H54 (cell line): ENCODE results near the gene DPH2.

ENCODE experiments used
- DNase-seq: peaks from one replicate; pipeline ENCODE4 v3.0.0; 2011; ENCODE audit warnings: low spot score, mixed read lengths; ENCODE audit not compliant: insufficient read length
- FAIRE-seq: peaks from 3 replicates; lab custom pipeline; 2011; peaks lifted over from hg19 to GRCh38; lab: Jason Lieb, UNC
- POLR2A ChIP-seq: IDR thresholded peaks from 2 replicates; pipeline ENCODE4 v1.6.1; 2011; ENCODE audit warnings: low read depth, mild to moderate bottlenecking, low read length

Gene DPH2, protein sequence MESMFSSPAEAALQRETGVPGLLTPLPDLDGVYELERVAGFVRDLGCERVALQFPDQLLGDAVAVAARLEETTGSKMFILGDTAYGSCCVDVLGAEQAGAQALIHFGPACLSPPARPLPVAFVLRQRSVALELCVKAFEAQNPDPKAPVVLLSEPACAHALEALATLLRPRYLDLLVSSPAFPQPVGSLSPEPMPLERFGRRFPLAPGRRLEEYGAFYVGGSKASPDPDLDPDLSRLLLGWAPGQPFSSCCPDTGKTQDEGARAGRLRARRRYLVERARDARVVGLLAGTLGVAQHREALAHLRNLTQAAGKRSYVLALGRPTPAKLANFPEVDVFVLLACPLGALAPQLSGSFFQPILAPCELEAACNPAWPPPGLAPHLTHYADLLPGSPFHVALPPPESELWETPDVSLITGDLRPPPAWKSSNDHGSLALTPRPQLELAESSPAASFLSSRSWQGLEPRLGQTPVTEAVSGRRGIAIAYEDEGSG

DNA sequence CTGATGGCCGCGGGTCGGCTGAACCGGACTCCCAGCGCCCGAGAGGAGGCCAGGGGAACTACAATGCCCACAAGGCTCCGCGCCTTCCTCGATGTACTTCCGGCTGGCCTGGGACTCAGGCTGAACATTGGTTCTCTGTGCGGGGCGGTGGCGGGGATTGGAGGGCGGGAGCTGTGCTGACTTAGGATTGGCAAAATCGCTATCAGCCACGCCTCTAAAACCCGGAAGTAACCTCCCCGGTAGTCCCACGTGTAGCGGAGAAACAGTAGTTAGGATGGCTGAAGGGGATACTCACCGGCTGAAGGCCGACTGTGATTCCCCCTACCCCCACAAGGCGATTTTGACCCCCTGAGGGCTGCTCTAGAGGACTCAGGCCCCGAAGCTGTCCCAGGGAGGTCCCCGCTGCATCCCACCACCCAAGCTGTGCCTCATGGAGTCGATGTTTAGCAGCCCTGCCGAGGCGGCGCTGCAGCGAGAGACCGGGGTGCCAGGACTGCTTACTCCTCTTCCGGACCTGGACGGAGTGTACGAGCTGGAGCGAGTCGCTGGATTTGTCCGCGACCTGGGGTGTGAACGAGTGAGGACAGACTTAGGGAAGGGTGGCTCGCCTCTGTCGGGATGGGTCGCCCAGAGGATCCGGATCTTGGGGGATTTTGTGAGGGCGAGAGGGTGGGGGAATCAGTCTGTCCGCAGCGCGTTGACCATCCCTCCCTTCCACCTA is at the start of gene DPH2:
Gene DPH2 (plus strand): TSS at position 265 of the 721 bp plus-strand sequence. CDS start 166 bp downstream, at position 431.
- peak; percentile 66 for FAIRE-seq
- TF ChIP-seq POLR2A: no peak
- peak; percentile 99 for DNase-seq

DNA sequence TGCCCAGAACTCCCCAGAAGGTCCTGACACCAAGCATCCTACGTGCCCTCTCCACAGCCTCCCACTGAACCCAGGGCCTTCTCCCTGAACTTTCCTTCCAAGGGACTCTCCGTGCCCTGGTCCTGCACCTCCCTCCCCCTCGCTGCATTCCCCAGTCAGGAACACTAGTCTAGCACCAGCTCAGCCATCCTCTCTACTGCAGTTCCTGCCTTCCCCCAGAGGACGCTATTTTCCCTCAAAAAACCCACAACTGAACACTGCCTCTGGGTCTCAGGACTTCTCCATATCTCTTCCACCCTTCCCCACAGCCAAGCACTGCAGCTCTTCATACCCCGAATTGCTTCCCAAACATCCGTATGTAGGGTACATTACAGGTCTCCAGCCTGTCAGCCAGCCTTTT is 48.8 kb upstream of the DPH2 start:
- no peak for TF ChIP-seq POLR2A
- FAIRE-seq (no peak), DNase-seq (no peak)

GRCh38 chr1:43924516-43924915 is 45.3 kb upstream of the DPH2 start:
- DNase-seq: no peak
- TF ChIP-seq POLR2A: no peak
- no peak for FAIRE-seq

DNA sequence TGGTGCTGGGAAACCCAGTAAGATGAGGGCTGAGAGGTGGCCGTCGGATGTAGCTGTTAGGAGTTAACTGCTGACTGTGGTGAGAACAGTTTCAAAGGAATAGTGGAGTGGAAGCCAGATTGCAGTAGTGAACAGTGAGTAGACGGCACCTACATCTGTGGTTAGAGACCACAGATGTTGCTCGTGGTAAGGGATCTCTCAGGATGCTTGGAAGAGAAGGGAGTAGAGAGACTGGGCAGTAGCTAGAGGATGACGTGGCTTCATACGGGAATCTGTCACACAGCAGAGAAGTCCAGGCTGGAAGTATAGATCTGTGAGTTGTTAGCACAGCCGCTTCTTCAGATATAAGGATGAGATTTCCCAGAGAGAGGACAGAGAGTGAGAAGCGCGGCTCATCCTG is 44.0 kb upstream of the DPH2 start:
- FAIRE-seq: no peak
- no peak for DNase-seq
- TF ChIP-seq POLR2A: no peak

DNA sequence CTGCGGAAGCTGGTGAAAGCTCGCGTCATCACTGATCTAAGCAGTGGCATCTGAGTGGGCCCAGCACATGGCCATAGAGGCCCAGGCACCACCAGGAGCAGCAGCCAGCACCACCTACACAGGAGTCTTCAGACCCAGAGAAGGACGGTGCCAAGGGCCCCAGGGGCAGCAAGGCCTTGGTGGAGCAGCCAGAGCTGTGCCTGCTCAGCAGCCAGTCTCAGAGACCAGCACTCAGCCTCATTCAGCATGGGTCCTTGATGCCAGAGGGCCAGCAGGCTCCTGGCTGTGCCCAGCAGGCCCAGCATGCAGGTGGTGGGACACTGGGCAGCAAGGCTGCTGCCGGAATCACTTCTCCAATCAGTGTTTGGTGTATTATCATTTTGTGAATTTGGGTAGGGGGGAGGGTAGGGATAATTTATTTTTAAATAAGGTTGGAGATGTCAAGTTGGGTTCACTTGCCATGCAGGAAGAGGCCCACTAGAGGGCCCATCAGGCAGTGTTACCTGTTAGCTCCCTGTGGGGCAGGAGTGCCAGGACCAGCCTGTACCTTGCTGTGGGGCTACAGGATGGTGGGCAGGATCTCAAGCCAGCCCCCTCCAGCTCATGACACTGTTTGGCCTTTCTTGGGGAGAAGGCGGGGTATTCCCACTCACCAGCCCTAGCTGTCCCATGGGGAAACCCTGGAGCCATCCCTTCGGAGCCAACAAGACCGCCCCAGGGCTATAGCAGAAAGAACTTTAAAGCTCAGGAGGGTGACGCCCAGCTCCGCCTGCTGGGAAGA is 39.5 kb upstream of the DPH2 start:
- FAIRE-seq: no peak
- TF ChIP-seq POLR2A: no peak
- no peak for DNase-seq

GRCh38 chr1:43930949-43931275 is 38.9 kb upstream of the DPH2 start:
- FAIRE-seq (no peak), DNase-seq (no peak)
- TF ChIP-seq POLR2A: no peak

- FAIRE-seq (no peak), DNase-seq (no peak)
- no peak for TF ChIP-seq POLR2A
Measured at GRCh38 chr1:43931711-43932660, 37.8 kb upstream of the DPH2 start.

GRCh38 chr1:43932786-43933385 is 36.9 kb upstream of the DPH2 start:
- DNase-seq (peak; percentile 76), FAIRE-seq (no peak)
- TF ChIP-seq POLR2A: no peak

- no peak for TF ChIP-seq POLR2A
- FAIRE-seq: no peak
- no peak for DNase-seq
Measured at GRCh38 chr1:43933386-43934100, 36.3 kb upstream of the DPH2 start, which contains the start of gene ARTN. TSS of gene ARTN (plus strand) at chr1:43933801. CDS start at chr1:43935657, 1,856 bp downstream.

- no peak for DNase-seq
- TF ChIP-seq POLR2A: no peak
- FAIRE-seq: no peak
Measured at GRCh38 chr1:43934101-43934985, 35.5 kb upstream of the DPH2 start.

DNA sequence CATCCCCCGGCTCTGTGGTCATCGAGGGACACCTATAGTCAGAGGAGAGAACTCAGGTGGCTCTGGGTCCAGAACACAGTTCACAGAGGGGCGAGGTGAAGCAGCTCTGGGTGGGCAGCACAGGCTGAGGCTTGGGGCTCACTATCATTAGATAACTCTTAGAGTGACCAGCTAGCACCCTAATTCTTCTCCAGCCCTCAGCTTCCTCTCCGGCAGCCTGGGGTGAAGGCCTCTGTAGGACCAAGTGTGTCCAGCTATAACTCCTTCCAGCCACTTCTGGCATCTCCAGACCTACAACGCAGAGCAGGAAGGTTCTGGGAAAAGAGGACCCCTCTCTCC is 34.9 kb upstream of the DPH2 start:
- FAIRE-seq: no peak

More for the DNA sequence above, 34.9 kb upstream of the DPH2 start:
- DNase-seq: no peak
- TF ChIP-seq POLR2A: no peak
